ENCODE results near the gene DDX3X.

DDX3X gene

GRCh38 chrX:41327341-41327740 lies 6.6 kb upstream of the DDX3X start:
- no peak for DNase-seq (ENCODE audit: low read depth, low spot score)

GRCh38 chrX:41329101-41329500 lies 4.9 kb upstream of the DDX3X start:
- peak; percentile 55 for DNase-seq (ENCODE audit: low read depth, low spot score)

GRCh38 chrX:41332005-41332404 lies 2.0 kb upstream of the DDX3X start:
- DNase-seq (ENCODE audit: low read depth, low spot score) = no peak

- DNase-seq (ENCODE audit: low read depth, low spot score) = no peak
Measured at GRCh38 chrX:41332408-41333002, 1.5 kb upstream of the DDX3X start.

GRCh38 chrX:41333003-41333743 lies 789 bp upstream of the DDX3X start:
- peak; percentile 93 for DNase-seq (ENCODE audit: low read depth, low spot score)

- peak; percentile 92 for DNase-seq (ENCODE audit: low read depth, low spot score)
Measured at GRCh38 chrX:41334363-41335197, 618 bp downstream of the DDX3X start.

GRCh38 chrX:41335198-41335957 lies 1.4 kb downstream of the DDX3X start:
- peak; percentile 57 for DNase-seq (ENCODE audit: low read depth, low spot score)

- no peak for DNase-seq (ENCODE audit: low read depth, low spot score)
Measured at GRCh38 chrX:41335958-41336331, 2.0 kb downstream of the DDX3X start.

GRCh38 chrX:41336447-41336846 lies 2.5 kb downstream of the DDX3X start:
- DNase-seq (ENCODE audit: low read depth, low spot score) = peak; percentile 45

GRCh38 chrX:41337140-41337539 lies 3.2 kb downstream of the DDX3X start:
- no peak for DNase-seq (ENCODE audit: low read depth, low spot score)

GRCh38 chrX:41338436-41338835 lies 4.5 kb downstream of the DDX3X start:
- DNase-seq (ENCODE audit: low read depth, low spot score) = no peak

GRCh38 chrX:41339148-41339547 lies 5.2 kb downstream of the DDX3X start:
- DNase-seq (ENCODE audit: low read depth, low spot score) = no peak

- DNase-seq (ENCODE audit: low read depth, low spot score) = no peak
Measured at GRCh38 chrX:41344053-41344452, 10.1 kb downstream of the DDX3X start.

GRCh38 chrX:41347186-41347585 lies 13.2 kb downstream of the DDX3X start:
- DNase-seq (ENCODE audit: low read depth, low spot score) = no peak

GRCh38 chrX:41348551-41348950 lies 14.6 kb downstream of the DDX3X start:
- no peak for DNase-seq (ENCODE audit: low read depth, low spot score)

GRCh38 chrX:41350150-41350975 lies 16.4 kb downstream of the DDX3X start:
- peak; percentile 24 for DNase-seq (ENCODE audit: low read depth, low spot score)

GRCh38 chrX:41350976-41351569 lies 17.1 kb downstream of the DDX3X start:
- no peak for DNase-seq (ENCODE audit: low read depth, low spot score)

GRCh38 chrX:41351923-41352322 lies 18.0 kb downstream of the DDX3X start:
- no peak for DNase-seq (ENCODE audit: low read depth, low spot score)

GRCh38 chrX:41352329-41352838 lies 18.4 kb downstream of the DDX3X start:
- no peak for DNase-seq (ENCODE audit: low read depth, low spot score)

GRCh38 chrX:41353985-41354384 lies 20.0 kb downstream of the DDX3X start:
- no peak for DNase-seq (ENCODE audit: low read depth, low spot score)

Measured in ELF-1 (cell line).